HCT116 (cell line): ENCODE results near the gene MRRF.

Source experiments
- CBX3 ChIP-seq: IDR thresholded peaks from 2 replicates; pipeline ENCODE4 v1.6.1; 2012; ENCODE audit warnings: low read depth
- EGR1 ChIP-seq: IDR thresholded peaks from 2 replicates; pipeline ENCODE4 v1.6.1; 2012; ENCODE audit warnings: low read depth
- EZH2 ChIP-seq: fragments of 200-600 bp; sonication (generic); IDR thresholded peaks from 2 replicates; pipeline ENCODE4 v1.6.1; 2017; ENCODE audit warnings: antibody characterized with exemption, mixed run types
- EZH2phosphoT487 ChIP-seq: fragments of 200-600 bp; IDR thresholded peaks from 2 replicates; pipeline ENCODE4 v1.6.1; 2018; ENCODE audit warnings: antibody characterized with exemption, borderline replicate concordance
- JUND ChIP-seq: IDR thresholded peaks from 2 replicates; pipeline ENCODE4 v1.6.1; 2012
- POLR2A ChIP-seq: IDR thresholded peaks from 2 replicates; pipeline ENCODE4 v1.7.0; 2011; ENCODE audit warnings: borderline replicate concordance; ENCODE audit not compliant: insufficient read depth, insufficient read length; ENCODE audit errors: extremely low read depth
- POLR2AphosphoS5 ChIP-seq: IDR thresholded peaks from 2 replicates; pipeline ENCODE4 v1.6.1; 2011; ENCODE audit warnings: mild to moderate bottlenecking, low read depth, low read length, moderate library complexity
- RAD21 ChIP-seq: IDR thresholded peaks from 2 replicates; pipeline ENCODE4 v1.6.1; 2012; ENCODE audit warnings: low read depth, mild to moderate bottlenecking
- SRF ChIP-seq: IDR thresholded peaks from 2 replicates; pipeline ENCODE4 v1.6.1; 2012; ENCODE audit warnings: low read depth
- ZNF274 ChIP-seq: fragments of 200-500 bp; sonication (Bioruptor generic); IDR thresholded peaks from 2 replicates; pipeline ENCODE4 v1.6.1; 2014; ENCODE audit warnings: mild to moderate bottlenecking, low read depth, low read length, inconsistent platforms
- TF ChIP-seq, protein P1 (sequence below): IDR thresholded peaks from 2 replicates; pipeline ENCODE4 v1.6.1; 2012; ENCODE audit warnings: low read depth
- TF ChIP-seq, protein P2 (sequence below), 3 experiments: fragments of 200-600 bp in 1 of 3; sonication (generic) in 1 of 3; IDR thresholded peaks in 2 of 3; conservative IDR thresholded peaks in 1 of 3; 2 replicates each; pipeline ENCODE4 v1.5.1; 2012 to 2017; ENCODE audit warnings: low read depth in 2 of 3, low read length in 2 of 3, antibody characterized with exemption in 1 of 3, borderline replicate concordance in 1 of 3, control low read depth in 1 of 3, mild to moderate bottlenecking in 1 of 3, mixed read lengths in 1 of 3, mixed run types in 1 of 3, moderate library complexity in 1 of 3; ENCODE audit not compliant: insufficient read depth in 1 of 3
- TF ChIP-seq, protein P3 (sequence below): IDR thresholded peaks from 2 replicates; pipeline ENCODE4 v1.6.1; 2012

DNA sequence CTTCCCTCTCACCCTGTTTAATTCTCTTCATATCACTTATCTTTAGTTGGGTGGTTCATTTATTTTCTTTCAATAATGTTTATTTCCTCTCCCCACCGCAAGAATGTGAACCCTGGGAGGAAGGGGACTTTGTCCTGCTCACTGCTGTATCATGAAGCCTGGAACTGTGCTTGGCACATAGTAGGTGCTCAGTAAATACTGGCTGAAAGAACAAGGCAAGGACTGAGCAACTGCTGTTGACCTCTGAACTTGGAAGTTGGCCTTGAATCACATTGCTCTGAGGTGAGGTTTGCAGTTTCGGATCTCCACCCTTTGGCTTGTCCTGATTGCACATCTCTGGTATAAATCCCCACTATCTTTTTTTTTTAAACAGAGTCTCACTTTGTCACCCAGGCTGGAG, 84.1 kb downstream of the MRRF start:
- TF ChIP-seq, protein P1, sequence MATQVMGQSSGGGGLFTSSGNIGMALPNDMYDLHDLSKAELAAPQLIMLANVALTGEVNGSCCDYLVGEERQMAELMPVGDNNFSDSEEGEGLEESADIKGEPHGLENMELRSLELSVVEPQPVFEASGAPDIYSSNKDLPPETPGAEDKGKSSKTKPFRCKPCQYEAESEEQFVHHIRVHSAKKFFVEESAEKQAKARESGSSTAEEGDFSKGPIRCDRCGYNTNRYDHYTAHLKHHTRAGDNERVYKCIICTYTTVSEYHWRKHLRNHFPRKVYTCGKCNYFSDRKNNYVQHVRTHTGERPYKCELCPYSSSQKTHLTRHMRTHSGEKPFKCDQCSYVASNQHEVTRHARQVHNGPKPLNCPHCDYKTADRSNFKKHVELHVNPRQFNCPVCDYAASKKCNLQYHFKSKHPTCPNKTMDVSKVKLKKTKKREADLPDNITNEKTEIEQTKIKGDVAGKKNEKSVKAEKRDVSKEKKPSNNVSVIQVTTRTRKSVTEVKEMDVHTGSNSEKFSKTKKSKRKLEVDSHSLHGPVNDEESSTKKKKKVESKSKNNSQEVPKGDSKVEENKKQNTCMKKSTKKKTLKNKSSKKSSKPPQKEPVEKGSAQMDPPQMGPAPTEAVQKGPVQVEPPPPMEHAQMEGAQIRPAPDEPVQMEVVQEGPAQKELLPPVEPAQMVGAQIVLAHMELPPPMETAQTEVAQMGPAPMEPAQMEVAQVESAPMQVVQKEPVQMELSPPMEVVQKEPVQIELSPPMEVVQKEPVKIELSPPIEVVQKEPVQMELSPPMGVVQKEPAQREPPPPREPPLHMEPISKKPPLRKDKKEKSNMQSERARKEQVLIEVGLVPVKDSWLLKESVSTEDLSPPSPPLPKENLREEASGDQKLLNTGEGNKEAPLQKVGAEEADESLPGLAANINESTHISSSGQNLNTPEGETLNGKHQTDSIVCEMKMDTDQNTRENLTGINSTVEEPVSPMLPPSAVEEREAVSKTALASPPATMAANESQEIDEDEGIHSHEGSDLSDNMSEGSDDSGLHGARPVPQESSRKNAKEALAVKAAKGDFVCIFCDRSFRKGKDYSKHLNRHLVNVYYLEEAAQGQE = no peak
- TF ChIP-seq, protein P2, sequence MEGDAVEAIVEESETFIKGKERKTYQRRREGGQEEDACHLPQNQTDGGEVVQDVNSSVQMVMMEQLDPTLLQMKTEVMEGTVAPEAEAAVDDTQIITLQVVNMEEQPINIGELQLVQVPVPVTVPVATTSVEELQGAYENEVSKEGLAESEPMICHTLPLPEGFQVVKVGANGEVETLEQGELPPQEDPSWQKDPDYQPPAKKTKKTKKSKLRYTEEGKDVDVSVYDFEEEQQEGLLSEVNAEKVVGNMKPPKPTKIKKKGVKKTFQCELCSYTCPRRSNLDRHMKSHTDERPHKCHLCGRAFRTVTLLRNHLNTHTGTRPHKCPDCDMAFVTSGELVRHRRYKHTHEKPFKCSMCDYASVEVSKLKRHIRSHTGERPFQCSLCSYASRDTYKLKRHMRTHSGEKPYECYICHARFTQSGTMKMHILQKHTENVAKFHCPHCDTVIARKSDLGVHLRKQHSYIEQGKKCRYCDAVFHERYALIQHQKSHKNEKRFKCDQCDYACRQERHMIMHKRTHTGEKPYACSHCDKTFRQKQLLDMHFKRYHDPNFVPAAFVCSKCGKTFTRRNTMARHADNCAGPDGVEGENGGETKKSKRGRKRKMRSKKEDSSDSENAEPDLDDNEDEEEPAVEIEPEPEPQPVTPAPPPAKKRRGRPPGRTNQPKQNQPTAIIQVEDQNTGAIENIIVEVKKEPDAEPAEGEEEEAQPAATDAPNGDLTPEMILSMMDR (IDR thresholded peaks at IDR 0.05 in 2 of 3, conservative IDR thresholded peaks at IDR 0.05 in 1 of 3; ENCODE audit: borderline replicate concordance in 1 of 3, insufficient read depth in 1 of 3, low read depth in 2 of 3, low read length in 2 of 3) = no peak
- TF ChIP-seq SRF = no peak
- TF ChIP-seq EZH2phosphoT487 = no peak
- TF ChIP-seq POLR2A = no peak
- TF ChIP-seq POLR2AphosphoS5 = no peak
- TF ChIP-seq JUND = no peak
- no peak for TF ChIP-seq EGR1
- TF ChIP-seq, protein P3, sequence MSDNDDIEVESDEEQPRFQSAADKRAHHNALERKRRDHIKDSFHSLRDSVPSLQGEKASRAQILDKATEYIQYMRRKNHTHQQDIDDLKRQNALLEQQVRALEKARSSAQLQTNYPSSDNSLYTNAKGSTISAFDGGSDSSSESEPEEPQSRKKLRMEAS = no peak
- TF ChIP-seq CBX3 = no peak
- TF ChIP-seq ZNF274 = no peak
- TF ChIP-seq EZH2 = no peak
- TF ChIP-seq RAD21 = no peak
